Astrocyte (in vitro differentiated cells and primary cell): ENCODE measurements around the gene LRIT3. TPM values are rescaled to one million over a fixed set of nuclear protein-coding genes. Genes with fewer than 3 reads are reported as not detected.
A peak's percentile ranks its signal among the peaks of the same experiment; 100 is the strongest.

Experiments
- DNase-seq: peaks from one replicate; pipeline ENCODE4 v3.0.0-alpha.2; 2010; ENCODE audit warnings: low read depth
- FAIRE-seq: peaks from 2 replicates; lab custom pipeline; 2011; peaks lifted over from hg19 to GRCh38; lab: Jason Lieb, UNC
- H2AFZ ChIP-seq: 2 replicates; pipeline ENCODE4 v1.6.0; 2012; ENCODE audit warnings: low read depth, low read length, inconsistent platforms
- H3K27ac ChIP-seq: 2 replicates; pipeline ENCODE4 v1.5.1; 2011; ENCODE audit warnings: low read depth, low read length, inconsistent platforms
- H3K27me3 ChIP-seq: 2 replicates; pipeline ENCODE4 v1.6.0; 2011; ENCODE audit warnings: low read length, inconsistent platforms; ENCODE audit not compliant: insufficient read depth
- H3K36me3 ChIP-seq: 2 replicates; pipeline ENCODE4 v1.5.1; 2011; ENCODE audit warnings: low read length, inconsistent platforms; ENCODE audit not compliant: insufficient read depth
- H3K4me1 ChIP-seq: 2 replicates; pipeline ENCODE4 v1.5.1; 2011; ENCODE audit warnings: low read length, inconsistent platforms; ENCODE audit not compliant: insufficient read depth
- H3K4me2 ChIP-seq: 2 replicates; pipeline ENCODE4 v1.6.0; 2012; ENCODE audit warnings: low read length, inconsistent platforms
- H3K4me3 ChIP-seq: 2 replicates; pipeline ENCODE4 v1.5.1; 2011; ENCODE audit warnings: low read depth, mild to moderate bottlenecking, low read length, inconsistent platforms; ENCODE audit not compliant: insufficient read depth
- H3K79me2 ChIP-seq: 2 replicates; pipeline ENCODE4 v1.6.0; 2012; ENCODE audit warnings: mild to moderate bottlenecking, low read length, inconsistent platforms; ENCODE audit not compliant: insufficient read depth
- H3K9ac ChIP-seq: 2 replicates; pipeline ENCODE4 v1.6.0; 2012; ENCODE audit warnings: mild to moderate bottlenecking, low read length, inconsistent platforms
- H3K9me3 ChIP-seq: 2 replicates; pipeline ENCODE4 v1.5.1; 2012; ENCODE audit warnings: low read depth, mild to moderate bottlenecking, low read length, inconsistent platforms; ENCODE audit not compliant: insufficient read depth
- H4K20me1 ChIP-seq: 2 replicates; pipeline ENCODE4 v1.6.0; 2012; ENCODE audit warnings: low read length, inconsistent platforms; ENCODE audit not compliant: insufficient read depth
- H3K27ac Mint-ChIP-seq: one replicate; pipeline ENCODE4 v1.8.0; 2021; ENCODE audit warnings: mild to moderate bottlenecking, mixed read lengths; ENCODE audit not compliant: unreplicated experiment
- H3K27me3 Mint-ChIP-seq: one replicate; pipeline ENCODE4 v1.8.0; 2021; ENCODE audit warnings: low read depth, mixed read lengths; ENCODE audit not compliant: unreplicated experiment
- H3K36me3 Mint-ChIP-seq: one replicate; pipeline ENCODE4 v1.8.0; 2021; ENCODE audit warnings: low read depth, mixed read lengths; ENCODE audit not compliant: unreplicated experiment
- H3K4me1 Mint-ChIP-seq: one replicate; pipeline ENCODE4 v1.8.0; 2021; ENCODE audit warnings: low read depth, mixed read lengths; ENCODE audit not compliant: unreplicated experiment
- H3K4me3 Mint-ChIP-seq: one replicate; pipeline ENCODE4 v1.8.0; 2021; ENCODE audit warnings: mild to moderate bottlenecking, moderate library complexity, mixed read lengths; ENCODE audit not compliant: unreplicated experiment
- H3K9me3 Mint-ChIP-seq: one replicate; pipeline ENCODE4 v1.8.0; 2021; ENCODE audit warnings: mild to moderate bottlenecking, mixed read lengths; ENCODE audit not compliant: unreplicated experiment
- CTCF ChIP-seq: IDR thresholded peaks from 2 replicates; pipeline ENCODE4 v1.5.1; 2011; ENCODE audit warnings: low read depth, mild to moderate bottlenecking, inconsistent platforms, low read length, moderate library complexity; ENCODE audit not compliant: insufficient read depth
- EZH2 ChIP-seq: IDR thresholded peaks from 2 replicates; pipeline ENCODE4 v1.6.1; 2012; ENCODE audit warnings: mild to moderate bottlenecking, low read length, inconsistent platforms; ENCODE audit not compliant: insufficient read depth
- total RNA-seq: library from RNA; stranded (reverse); gene quantifications from 2 replicates; pipeline ENCODE4 v1.2.1, GENCODE V29; 2021

The LRIT3 gene
- total RNA-seq, 1 donor from 2014 or later, result 0.11 TPM

GRCh38 chr4:109803924-109804571, 43.9 kb upstream of the LRIT3 start:
- no peak overlapping the region for H3K4me2 ChIP-seq
- Mint-ChIP-seq H3K4me1 (no peaks in the 10 kb centered on the region), H3K27ac (no peak overlapping the region), H3K4me3 (no peak overlapping the region), H3K36me3 (no peaks in the 10 kb centered on the region), H3K9me3 (no peaks in the 10 kb centered on the region), H3K27me3 (peaks cover 2% of the 10 kb centered on the region)
- peaks cover 5% of the 10 kb centered on the region for H3K4me1 ChIP-seq
- H3K27ac ChIP-seq, result no peak overlapping the region
- no peaks in the 10 kb centered on the region for H3K27me3 ChIP-seq
- H3K9ac ChIP-seq, result no peak overlapping the region
- no peak for FAIRE-seq
- H3K9me3 ChIP-seq, result no peaks in the 10 kb centered on the region
- no peaks in the 10 kb centered on the region for H3K79me2 ChIP-seq
- H4K20me1 ChIP-seq, result no peaks in the 10 kb centered on the region
- TF ChIP-seq CTCF (peak; percentile 50), EZH2 (no peak)
- H3K36me3 ChIP-seq, result no peaks in the 10 kb centered on the region
- peak; percentile 58 for DNase-seq
- no peak overlapping the region for H3K4me3 ChIP-seq
- peak overlapping the region; percentile 18 for H2AFZ ChIP-seq

- no peak for FAIRE-seq
- Histone ChIP-seq H3K27ac (no peak overlapping the region), H3K4me2 (no peak overlapping the region), H3K4me1 (peaks cover under 1% of the 10 kb centered on the region), H3K9ac (no peak overlapping the region), H2AFZ (no peak overlapping the region), H3K27me3 (no peaks in the 10 kb centered on the region), H3K36me3 (no peaks in the 10 kb centered on the region), H3K79me2 (no peaks in the 10 kb centered on the region), H4K20me1 (no peaks in the 10 kb centered on the region), H3K4me3 (no peak overlapping the region), H3K9me3 (no peaks in the 10 kb centered on the region)
- H3K27ac Mint-ChIP-seq, result no peak overlapping the region
- H3K9me3 Mint-ChIP-seq, result no peaks in the 10 kb centered on the region
- DNase-seq, result no peak
- H3K36me3 Mint-ChIP-seq, result no peaks in the 10 kb centered on the region
- peaks cover 2% of the 10 kb centered on the region for H3K27me3 Mint-ChIP-seq
- H3K4me1 Mint-ChIP-seq, result no peaks in the 10 kb centered on the region
- no peak overlapping the region for H3K4me3 Mint-ChIP-seq
- TF ChIP-seq CTCF, result no peak
- TF ChIP-seq EZH2, result no peak
These were observed 38.3 kb upstream of the LRIT3 start for GRCh38 chr4:109809655-109810054.

- Histone ChIP-seq H3K79me2 (peaks cover 4% of the 10 kb centered on the region), H3K9ac (no peak overlapping the region), H3K4me3 (no peak overlapping the region), H3K9me3 (no peaks in the 10 kb centered on the region), H3K4me1 (peaks cover 4% of the 10 kb centered on the region), H4K20me1 (no peaks in the 10 kb centered on the region), H3K36me3 (no peaks in the 10 kb centered on the region), H3K4me2 (no peak overlapping the region), H3K27ac (no peak overlapping the region), H3K27me3 (no peaks in the 10 kb centered on the region), H2AFZ (no peak overlapping the region)
- no peaks in the 10 kb centered on the region for H3K36me3 Mint-ChIP-seq
- H3K4me1 Mint-ChIP-seq, result no peaks in the 10 kb centered on the region
- TF ChIP-seq CTCF, result no peak
- no peak for TF ChIP-seq EZH2
- FAIRE-seq (no peak), DNase-seq (no peak)
- H3K9me3 Mint-ChIP-seq, result no peaks in the 10 kb centered on the region
- H3K27ac Mint-ChIP-seq, result no peak overlapping the region
- H3K27me3 Mint-ChIP-seq, result no peaks in the 10 kb centered on the region
- H3K4me3 Mint-ChIP-seq, result no peak overlapping the region
These were observed 37.1 kb upstream of the LRIT3 start for GRCh38 chr4:109810552-109811387.
